Aorta (tissue), 5 donors: ENCODE data around the gene CRY2. TPM values are rescaled to one million over a fixed set of nuclear protein-coding genes. Genes with fewer than 3 reads are reported as not detected.
"Not testable (repeated sequence)": the region's sequence is repeated elsewhere in the genome, so short reads cannot be mapped to it uniquely, and the experiment has no call there.

Experiments used
- ATAC-seq: fragments of 200-7000 bp; cut with Tn5 transposase; one replicate; pipeline ENCODE4 v1.9.1; 2022; ENCODE audit warnings: moderate library complexity; ENCODE audit not compliant: low FRiP score
- DNase-seq, 2 donors: peaks; one replicate each; pipeline ENCODE4 v3.0.0-alpha.2; 2020
- H3K27ac ChIP-seq, 2 donors: one replicate each; pipeline ENCODE4 v1.5.1; 2013; ENCODE audit warnings: low read length in 2 of 2, mild to moderate bottlenecking in 2 of 2, moderate library complexity in 2 of 2, control low read depth in 1 of 2, inconsistent platforms in 1 of 2, low read depth in 1 of 2
- H3K27me3 ChIP-seq, 2 donors: one replicate each; pipeline ENCODE4 v1.6.1; 2013; ENCODE audit warnings: control low read depth in 1 of 2, low read length in 1 of 2, mild to moderate bottlenecking in 1 of 2, moderate library complexity in 1 of 2; ENCODE audit not compliant: insufficient read depth in 2 of 2, control insufficient read depth in 1 of 2
- H3K36me3 ChIP-seq, 2 donors: one replicate each; pipeline ENCODE4 v1.6.1; 2013; ENCODE audit warnings: control low read depth in 1 of 2, low read length in 1 of 2, mild to moderate bottlenecking in 1 of 2; ENCODE audit not compliant: insufficient read depth in 2 of 2, control insufficient read depth in 1 of 2
- H3K4me1 ChIP-seq, 2 donors: one replicate each; pipeline ENCODE4 v1.6.1; 2013; ENCODE audit warnings: low read length in 2 of 2, control low read depth in 1 of 2, mild to moderate bottlenecking in 1 of 2, moderate library complexity in 1 of 2; ENCODE audit not compliant: insufficient read depth in 2 of 2, control insufficient read depth in 1 of 2
- H3K4me3 ChIP-seq, 2 donors: one replicate each; pipeline ENCODE4 v1.5.1; 2013; ENCODE audit warnings: low read length in 2 of 2, control low read depth in 1 of 2, mild to moderate bottlenecking in 1 of 2
- H3K9me3 ChIP-seq: one replicate; pipeline ENCODE4 v1.6.1; 2013; ENCODE audit warnings: mild to moderate bottlenecking, low read length; ENCODE audit not compliant: control insufficient read depth
- WGBS, 2 donors: extraction: QIAGEN DNeasy Blood & Tissue Kit; methylation state at CpG; one replicate each; pipeline ENCODE4 v1.1.7; 2013; 5-methylcytosine and 5-hydroxymethylcytosine counted together
- intact Hi-C, 2 donors: fragments of 100-400 bp; cut with DNase I; formaldehyde crosslinking; loops; one replicate each; pipeline versions ENCODE4 v1.14.2 to v1.15.0; 2022
- polyA plus RNA-seq, 2 donors: library from polyadenylated mRNA; stranded (reverse); fragments of 200-250 nt; gene quantifications; one replicate each; pipeline ENCODE4 v1.2.3, GENCODE V29; 2013
- total RNA-seq, 2 donors: library from RNA; stranded (reverse); fragmentation: NEBNext Ultra II Directional; extraction: Animal tissue kit (Norgen Biotek cat#: 25700); gene quantifications; one replicate each; pipeline ENCODE4 v1.2.1, GENCODE V29; 2021
- donor health status: healthy with polysubstance abuse.
- donor health status: Bipolar disorder and iron deficiency.
- donor health status: DM: no; HTN: no; CAD: no.
- donor health status: DM: no; HTN: no; CAD: no.
- donor health status: DM: yes; HTN: yes; CAD: no.

The CRY2 gene
- total and polyA plus RNA-seq, 4 donors = 6.4 to 54.1 (median 28.2) TPM

GRCh38 chr11:45896422-45896984, 49.2 kb downstream of the CRY2 start:
- Histone ChIP-seq H3K36me3 (no peaks in the 10 kb centered on the region), H3K4me1 (no peaks in the 10 kb centered on the region), H3K4me3 (no peak overlapping the region), H3K27ac (no peak overlapping the region), H3K9me3 (no peaks in the 10 kb centered on the region), H3K27me3 (no peaks in the 10 kb centered on the region)
- intact Hi-C loops = no loop called here
- ATAC-seq (no peak), DNase-seq (no peak)
- WGBS, 2 donors = 17 to 19% methylated on average over 18 to 19 of the region's 19 CpGs

DNA sequence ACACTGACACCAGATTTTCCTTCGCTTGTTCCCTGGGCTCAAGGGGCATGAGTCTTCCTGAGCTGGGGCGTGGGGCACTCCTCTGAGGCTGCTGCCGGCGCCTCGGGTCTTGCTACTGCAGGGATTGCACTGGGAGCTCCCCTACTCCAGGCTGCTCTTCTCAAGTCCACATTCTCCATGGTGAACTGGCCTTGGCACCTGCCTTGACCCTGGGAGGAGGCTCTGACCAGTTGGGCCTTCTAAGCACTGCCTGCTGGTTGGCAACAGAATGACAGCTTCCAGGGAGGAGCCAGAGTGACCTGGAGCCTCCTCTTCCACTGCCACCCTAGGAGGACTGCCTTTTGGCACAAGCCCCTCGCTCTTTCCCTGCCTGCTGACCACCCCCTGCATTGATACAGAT, 50.3 kb downstream of the CRY2 start:
- WGBS, 2 donors = 90 to 94% methylated on average over 6 of the region's 6 CpGs
- H3K4me3 ChIP-seq = no peak overlapping the region
- no peaks in the 10 kb centered on the region for H3K27me3 ChIP-seq
- H3K36me3 ChIP-seq = no peaks in the 10 kb centered on the region
- intact Hi-C loops = no loop called here
- DNase-seq = no peak
- H3K4me1 ChIP-seq = no peaks in the 10 kb centered on the region
- no peaks in the 10 kb centered on the region for H3K9me3 ChIP-seq
- no peak overlapping the region for H3K27ac ChIP-seq
- no peak for ATAC-seq

GRCh38 chr11:45899086-45899447, 51.8 kb downstream of the CRY2 start:
- Histone ChIP-seq H3K4me3 (no peak overlapping the region), H3K9me3 (no peaks in the 10 kb centered on the region), H3K4me1 (no peaks in the 10 kb centered on the region), H3K27ac (no peak overlapping the region), H3K36me3 (no peaks in the 10 kb centered on the region), H3K27me3 (no peaks in the 10 kb centered on the region)
- 5 to 9% methylated on average over 3 of the region's 3 CpGs for WGBS, 2 donors
- no peak for ATAC-seq
- intact Hi-C loops = no loop called here
- no peak for DNase-seq

GRCh38 chr11:45899448-45900174, 52.3 kb downstream of the CRY2 start:
- Histone ChIP-seq H3K4me3 (peak overlapping the region; percentile 6 to 25), H3K4me1 (no peaks in the 10 kb centered on the region), H3K36me3 (no peaks in the 10 kb centered on the region), H3K27me3 (no peaks in the 10 kb centered on the region), H3K9me3 (no peaks in the 10 kb centered on the region), H3K27ac (no peak overlapping the region)
- DNase-seq (peak; percentile 91 to 96), ATAC-seq (peak; percentile 87)
- intact Hi-C loops = no loop called here
- WGBS, 2 donors = 0 to 1% methylated on average over 48 to 62 of the region's 62 CpGs

DNA sequence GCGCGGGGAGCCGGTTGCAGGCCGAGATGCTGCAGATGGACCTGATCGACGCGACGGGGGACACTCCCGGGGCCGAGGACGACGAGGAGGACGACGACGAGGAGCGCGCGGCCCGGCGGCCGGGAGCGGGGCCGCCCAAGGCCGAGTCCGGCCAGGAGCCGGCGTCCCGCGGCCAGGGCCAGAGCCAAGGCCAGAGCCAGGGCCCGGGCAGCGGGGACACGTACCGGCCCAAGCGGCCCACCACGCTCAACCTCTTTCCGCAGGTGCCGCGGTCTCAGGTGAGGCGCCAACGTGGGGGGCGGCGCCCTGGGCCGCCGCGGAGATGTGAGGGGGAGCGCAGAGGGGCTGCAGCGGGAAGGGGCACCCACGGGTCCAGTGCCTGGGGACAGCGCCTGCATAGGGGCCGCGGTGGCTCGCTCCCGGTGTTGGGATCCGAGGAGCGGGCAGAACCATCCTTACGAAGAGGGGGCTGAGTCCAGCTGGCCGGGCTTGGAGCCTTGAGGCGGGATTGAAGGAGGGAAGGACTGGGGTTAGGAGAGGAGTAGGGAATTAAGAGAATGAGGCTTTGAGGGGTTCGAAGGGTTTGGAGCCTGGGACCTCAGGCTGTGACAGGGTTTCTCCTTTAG, 53.0 kb downstream of the CRY2 start:
- H3K27ac ChIP-seq = not testable (repeated sequence)

DNA sequence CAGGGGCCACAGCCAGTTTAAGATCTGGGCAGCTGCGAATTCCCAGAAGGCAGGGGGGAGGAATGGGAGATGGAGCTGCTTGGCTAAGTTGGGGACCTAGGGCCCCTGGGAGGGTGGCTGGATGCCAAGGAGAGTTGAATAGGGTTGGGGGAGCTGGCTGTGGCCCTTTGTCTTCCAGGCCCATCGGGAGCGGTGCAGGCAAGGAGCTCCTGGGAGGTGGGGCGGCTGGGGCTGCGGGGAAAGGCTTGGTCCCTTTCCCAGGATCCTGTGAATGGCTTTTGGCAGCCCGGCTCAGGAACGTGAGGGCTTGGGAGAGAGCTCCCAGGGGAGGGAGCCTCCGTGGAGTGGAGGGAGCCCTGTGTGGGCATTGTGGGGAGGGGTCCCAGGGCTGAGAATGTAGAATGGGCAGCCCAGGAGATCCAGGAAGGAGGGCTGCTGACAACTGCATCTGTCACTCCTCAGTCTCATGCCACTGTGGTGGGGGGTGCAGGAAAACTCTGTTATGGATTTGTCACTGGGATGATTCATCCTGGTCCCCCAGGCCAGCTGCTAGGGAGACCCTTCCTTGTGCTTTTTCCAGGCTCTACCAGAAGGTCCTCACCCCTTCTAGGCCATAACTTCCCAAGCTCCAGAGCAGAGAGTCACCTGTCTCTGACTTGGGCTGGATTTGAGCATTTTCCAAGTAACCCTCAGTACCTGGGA, 53.8 kb downstream of the CRY2 start:
- DNase-seq (peak in 1 of 2 donors; percentile 75), ATAC-seq (no peak)
- intact Hi-C loops = no loop called here
- Histone ChIP-seq H3K4me1 (no peaks in the 10 kb centered on the region), H3K36me3 (no peaks in the 10 kb centered on the region), H3K27me3 (no peaks in the 10 kb centered on the region), H3K9me3 (no peaks in the 10 kb centered on the region), H3K27ac (no peak overlapping the region), H3K4me3 (no peak overlapping the region)
- 5% methylated on average over 8 of the region's 8 CpGs for WGBS, 2 donors

More for the DNA sequence above, 53.0 kb downstream of the CRY2 start:
- ATAC-seq, H3K9me3 ChIP-seq, H3K4me1 ChIP-seq, H3K36me3 ChIP-seq, intact Hi-C loops, H3K27me3 ChIP-seq: not testable (repeated sequence)
- peak in 1 of 2 donors; percentile 78 for DNase-seq
- 1 to 2% methylated on average over 15 to 41 of the region's 59 CpGs for WGBS, 2 donors
- peak overlapping the region; percentile 6 to 25 for H3K4me3 ChIP-seq

- DNase-seq = peak in 1 of 2 donors; percentile 65
- Histone ChIP-seq H3K4me3 (no peak overlapping the region), H3K4me1 (no peaks in the 10 kb centered on the region), H3K36me3 (no peaks in the 10 kb centered on the region), H3K27me3 (no peaks in the 10 kb centered on the region), H3K27ac (no peak overlapping the region), H3K9me3 (no peaks in the 10 kb centered on the region)
- intact Hi-C loops = no loop called here
- WGBS, 2 donors = 74 to 76% methylated on average over 6 of the region's 6 CpGs
- ATAC-seq = no peak
Observed at GRCh38 chr11:45901626-45902025, 54.4 kb downstream of the CRY2 start.

DNA sequence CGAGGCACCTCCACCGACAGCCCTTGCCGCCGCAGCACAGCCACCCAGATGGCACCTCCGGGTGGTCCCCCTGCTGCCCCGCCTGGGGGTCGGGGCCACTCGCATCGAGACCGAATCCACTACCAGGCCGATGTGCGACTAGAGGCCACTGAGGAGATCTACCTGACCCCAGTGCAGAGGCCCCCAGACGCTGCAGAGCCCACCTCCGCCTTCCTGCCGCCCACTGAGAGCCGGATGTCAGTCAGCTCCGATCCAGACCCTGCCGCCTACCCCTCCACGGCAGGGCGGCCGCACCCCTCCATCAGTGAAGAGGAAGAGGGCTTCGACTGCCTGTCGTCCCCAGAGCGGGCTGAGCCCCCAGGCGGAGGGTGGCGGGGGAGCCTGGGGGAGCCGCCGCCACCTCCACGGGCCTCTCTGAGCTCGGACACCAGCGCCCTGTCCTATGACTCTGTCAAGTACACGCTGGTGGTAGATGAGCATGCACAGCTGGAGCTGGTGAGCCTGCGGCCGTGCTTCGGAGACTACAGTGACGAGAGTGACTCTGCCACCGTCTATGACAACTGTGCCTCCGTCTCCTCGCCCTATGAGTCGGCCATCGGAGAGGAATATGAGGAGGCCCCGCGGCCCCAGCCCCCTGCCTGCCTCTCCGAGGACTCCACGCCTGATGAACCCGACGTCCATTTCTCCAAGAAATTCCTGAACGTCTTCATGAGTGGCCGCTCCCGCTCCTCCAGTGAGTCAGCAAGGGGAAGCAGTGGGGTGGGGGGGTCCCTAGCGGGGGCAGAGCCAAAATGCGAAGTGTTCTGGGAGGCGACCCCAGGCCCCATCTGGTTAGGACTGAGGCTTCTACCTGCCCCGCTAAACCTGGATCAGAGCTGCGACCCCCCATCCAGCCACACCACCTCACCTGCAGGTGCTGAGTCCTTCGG, 55.4 kb downstream of the CRY2 start:
- WGBS, 2 donors = 93 to 94% methylated on average over 56 of the region's 56 CpGs
- no peaks in the 10 kb centered on the region for H3K9me3 ChIP-seq
- H3K27me3 ChIP-seq = no peaks in the 10 kb centered on the region
- no peak for ATAC-seq
- H3K36me3 ChIP-seq = no peaks in the 10 kb centered on the region
- H3K4me1 ChIP-seq = no peaks in the 10 kb centered on the region
- no peak overlapping the region for H3K4me3 ChIP-seq
- DNase-seq = peak in 1 of 2 donors; percentile 76
- intact Hi-C loops = no loop called here
- H3K27ac ChIP-seq = no peak overlapping the region
